Measurements from ENCODE around the gene AP2S1.

DNA sequence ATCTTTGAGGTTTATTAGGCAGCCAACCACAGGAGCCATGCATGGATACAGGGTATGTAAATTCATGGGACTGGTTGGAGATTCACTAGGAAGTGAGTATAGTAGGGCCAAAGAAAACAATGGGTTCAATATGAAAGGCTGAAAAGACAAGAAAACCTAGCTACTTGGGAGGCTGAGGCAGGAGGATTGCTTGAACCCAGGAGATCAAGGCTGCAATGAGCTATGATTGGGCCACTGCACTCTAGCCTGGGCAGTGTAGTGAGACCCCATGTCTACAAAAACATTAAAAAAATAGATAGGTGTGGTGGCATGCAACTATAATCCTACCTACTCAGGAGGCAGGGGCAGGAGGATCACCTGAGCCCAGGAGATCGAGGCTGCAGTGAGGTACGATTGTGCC is 51.9 kb downstream of the AP2S1 start:
- TF ChIP-seq, protein P1, sequence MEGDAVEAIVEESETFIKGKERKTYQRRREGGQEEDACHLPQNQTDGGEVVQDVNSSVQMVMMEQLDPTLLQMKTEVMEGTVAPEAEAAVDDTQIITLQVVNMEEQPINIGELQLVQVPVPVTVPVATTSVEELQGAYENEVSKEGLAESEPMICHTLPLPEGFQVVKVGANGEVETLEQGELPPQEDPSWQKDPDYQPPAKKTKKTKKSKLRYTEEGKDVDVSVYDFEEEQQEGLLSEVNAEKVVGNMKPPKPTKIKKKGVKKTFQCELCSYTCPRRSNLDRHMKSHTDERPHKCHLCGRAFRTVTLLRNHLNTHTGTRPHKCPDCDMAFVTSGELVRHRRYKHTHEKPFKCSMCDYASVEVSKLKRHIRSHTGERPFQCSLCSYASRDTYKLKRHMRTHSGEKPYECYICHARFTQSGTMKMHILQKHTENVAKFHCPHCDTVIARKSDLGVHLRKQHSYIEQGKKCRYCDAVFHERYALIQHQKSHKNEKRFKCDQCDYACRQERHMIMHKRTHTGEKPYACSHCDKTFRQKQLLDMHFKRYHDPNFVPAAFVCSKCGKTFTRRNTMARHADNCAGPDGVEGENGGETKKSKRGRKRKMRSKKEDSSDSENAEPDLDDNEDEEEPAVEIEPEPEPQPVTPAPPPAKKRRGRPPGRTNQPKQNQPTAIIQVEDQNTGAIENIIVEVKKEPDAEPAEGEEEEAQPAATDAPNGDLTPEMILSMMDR (conservative IDR thresholded peaks at IDR 0.05; ENCODE audit: low read depth, low read length) = no peak
- no peak for TF ChIP-seq EZH2 (IDR thresholded peaks at IDR 0.05; ENCODE audit: low read length, unreplicated experiment)
